ENCODE data around the gene EPOP. TPM values are rescaled to one million over a fixed set of nuclear protein-coding genes. Genes with fewer than 3 reads are reported as not detected.
A peak's percentile ranks its signal among the peaks of the same experiment; 100 is the strongest.

EPOP gene
- total and polyA plus RNA-seq, 2 of the 13 experiments (the other 11 are each of a cell fraction or from before 2014, with no cell fraction given) = 14.7 to 37.8 TPM

DNA sequence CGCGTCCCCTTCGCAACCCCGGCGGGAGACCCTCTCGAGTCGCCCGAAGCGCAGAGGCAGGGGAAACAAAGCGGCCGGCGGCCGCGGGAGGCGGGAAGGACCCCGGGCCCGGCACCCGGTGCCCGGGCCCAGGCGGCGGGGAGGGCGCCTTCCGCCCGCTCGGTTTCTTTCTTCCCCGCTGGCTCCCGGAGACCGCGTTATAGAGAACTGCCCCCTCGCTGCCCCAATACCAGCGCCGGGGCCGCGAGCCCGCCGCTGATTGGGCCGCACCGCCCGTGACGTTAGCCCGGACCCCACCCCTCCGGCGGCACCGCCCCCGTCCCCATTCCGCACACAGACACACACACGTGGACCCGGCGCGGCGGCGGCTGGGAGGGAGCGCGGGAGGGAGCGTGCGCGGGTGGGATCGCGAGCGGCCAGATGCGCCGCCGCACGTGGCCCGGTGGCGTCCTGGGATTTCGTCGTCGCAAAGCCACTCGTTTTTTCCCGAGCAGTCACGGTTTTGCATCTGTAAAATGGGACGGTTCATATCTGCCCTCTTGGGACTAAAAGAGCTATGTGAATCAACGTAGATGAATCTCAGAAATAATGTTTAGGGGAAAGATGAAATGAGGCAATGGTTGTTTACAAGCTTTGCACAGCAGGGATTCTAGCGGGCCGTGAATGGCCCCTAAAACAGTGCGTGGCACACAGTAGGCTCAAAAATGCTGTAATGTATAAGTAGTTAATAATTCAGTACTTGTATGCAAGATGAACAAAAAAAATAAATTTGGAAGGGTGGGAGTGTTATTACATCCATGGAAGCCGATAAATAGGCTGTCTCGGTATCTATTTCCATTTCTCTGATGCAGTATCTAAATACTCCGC, at the start of gene EPOP (continued):
- TF ChIP-seq, protein P1, sequence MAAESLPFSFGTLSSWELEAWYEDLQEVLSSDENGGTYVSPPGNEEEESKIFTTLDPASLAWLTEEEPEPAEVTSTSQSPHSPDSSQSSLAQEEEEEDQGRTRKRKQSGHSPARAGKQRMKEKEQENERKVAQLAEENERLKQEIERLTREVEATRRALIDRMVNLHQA (CRISPR knock-in tag; IDR thresholded peaks at IDR 0.05) = no peak
- TF ChIP-seq, protein P2, sequence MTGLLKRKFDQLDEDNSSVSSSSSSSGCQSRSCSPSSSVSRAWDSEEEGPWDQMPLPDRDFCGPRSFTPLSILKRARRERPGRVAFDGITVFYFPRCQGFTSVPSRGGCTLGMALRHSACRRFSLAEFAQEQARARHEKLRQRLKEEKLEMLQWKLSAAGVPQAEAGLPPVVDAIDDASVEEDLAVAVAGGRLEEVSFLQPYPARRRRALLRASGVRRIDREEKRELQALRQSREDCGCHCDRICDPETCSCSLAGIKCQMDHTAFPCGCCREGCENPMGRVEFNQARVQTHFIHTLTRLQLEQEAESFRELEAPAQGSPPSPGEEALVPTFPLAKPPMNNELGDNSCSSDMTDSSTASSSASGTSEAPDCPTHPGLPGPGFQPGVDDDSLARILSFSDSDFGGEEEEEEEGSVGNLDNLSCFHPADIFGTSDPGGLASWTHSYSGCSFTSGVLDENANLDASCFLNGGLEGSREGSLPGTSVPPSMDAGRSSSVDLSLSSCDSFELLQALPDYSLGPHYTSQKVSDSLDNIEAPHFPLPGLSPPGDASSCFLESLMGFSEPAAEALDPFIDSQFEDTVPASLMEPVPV (CRISPR knock-in tag; IDR thresholded peaks at IDR 0.05) = peak; percentile 97; the same call in 1 of the 2 replicates
- TF ChIP-seq GZF1 (CRISPR knock-in tag; IDR thresholded peaks at IDR 0.05) (no peak), ZNF24 (IDR thresholded peaks at IDR 0.05) (peak; percentile 71), ZNF766 (CRISPR knock-in tag; IDR thresholded peaks at IDR 0.05; ENCODE audit: borderline replicate concordance) (peak; percentile 85), SP1 (IDR thresholded peaks at IDR 0.05) (no peak), SP1 (CRISPR knock-in tag; IDR thresholded peaks at IDR 0.05) (peak; percentile 90), KLF15 (CRISPR knock-in tag; IDR thresholded peaks at IDR 0.05; ENCODE audit: borderline replicate concordance) (peak; percentile 96; the same call in 1 of the 2 replicates), ZNF224 (CRISPR knock-in tag; IDR thresholded peaks at IDR 0.05) (peak; percentile 92), ZNF263 (CRISPR knock-in tag; IDR thresholded peaks at IDR 0.05) (peak; percentile 80), SRSF9 (IDR thresholded peaks at IDR 0.05; ENCODE audit: borderline replicate concordance, insufficient read depth, low read depth, low read length, poor library complexity, severe bottlenecking) (no peak), ZNF616 (CRISPR knock-in tag; IDR thresholded peaks at IDR 0.05; ENCODE audit: low read depth) (peak; percentile 96), ZNF234 (CRISPR knock-in tag; conservative IDR thresholded peaks at IDR 0.05) (peak; percentile 90; the same call in 1 of the 2 replicates), ZNF10 (CRISPR knock-in tag; IDR thresholded peaks at IDR 0.05; ENCODE audit: borderline replicate concordance, low read depth) (no peak), PCBP2 (optimal IDR thresholded peaks at IDR 0.05; ENCODE audit: low read depth, low read length, poor library complexity, severe bottlenecking) (no peak), ZNF44 (CRISPR knock-in tag; IDR thresholded peaks at IDR 0.05) (peak; percentile 74; the same call in 1 of the 2 replicates), ZMYM2 (CRISPR knock-in tag; IDR thresholded peaks at IDR 0.05) (peak; percentile 54; the same call in 1 of the 2 replicates), FOSL1 (CRISPR knock-in tag; IDR thresholded peaks at IDR 0.05; ENCODE audit: borderline replicate concordance) (no peak), TBL1XR1 (IDR thresholded peaks at IDR 0.05; ENCODE audit: borderline replicate concordance, low read length, partially characterized antibody) (no peak), AHR (CRISPR knock-in tag; IDR thresholded peaks at IDR 0.05) (peak; percentile 96)
- TF ChIP-seq, protein P3, sequence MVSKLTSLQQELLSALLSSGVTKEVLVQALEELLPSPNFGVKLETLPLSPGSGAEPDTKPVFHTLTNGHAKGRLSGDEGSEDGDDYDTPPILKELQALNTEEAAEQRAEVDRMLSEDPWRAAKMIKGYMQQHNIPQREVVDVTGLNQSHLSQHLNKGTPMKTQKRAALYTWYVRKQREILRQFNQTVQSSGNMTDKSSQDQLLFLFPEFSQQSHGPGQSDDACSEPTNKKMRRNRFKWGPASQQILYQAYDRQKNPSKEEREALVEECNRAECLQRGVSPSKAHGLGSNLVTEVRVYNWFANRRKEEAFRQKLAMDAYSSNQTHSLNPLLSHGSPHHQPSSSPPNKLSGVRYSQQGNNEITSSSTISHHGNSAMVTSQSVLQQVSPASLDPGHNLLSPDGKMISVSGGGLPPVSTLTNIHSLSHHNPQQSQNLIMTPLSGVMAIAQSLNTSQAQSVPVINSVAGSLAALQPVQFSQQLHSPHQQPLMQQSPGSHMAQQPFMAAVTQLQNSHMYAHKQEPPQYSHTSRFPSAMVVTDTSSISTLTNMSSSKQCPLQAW (CRISPR knock-in tag; IDR thresholded peaks at IDR 0.05) = no peak; the same call in 1 of the 2 replicates
- TF ChIP-seq, protein P4, sequence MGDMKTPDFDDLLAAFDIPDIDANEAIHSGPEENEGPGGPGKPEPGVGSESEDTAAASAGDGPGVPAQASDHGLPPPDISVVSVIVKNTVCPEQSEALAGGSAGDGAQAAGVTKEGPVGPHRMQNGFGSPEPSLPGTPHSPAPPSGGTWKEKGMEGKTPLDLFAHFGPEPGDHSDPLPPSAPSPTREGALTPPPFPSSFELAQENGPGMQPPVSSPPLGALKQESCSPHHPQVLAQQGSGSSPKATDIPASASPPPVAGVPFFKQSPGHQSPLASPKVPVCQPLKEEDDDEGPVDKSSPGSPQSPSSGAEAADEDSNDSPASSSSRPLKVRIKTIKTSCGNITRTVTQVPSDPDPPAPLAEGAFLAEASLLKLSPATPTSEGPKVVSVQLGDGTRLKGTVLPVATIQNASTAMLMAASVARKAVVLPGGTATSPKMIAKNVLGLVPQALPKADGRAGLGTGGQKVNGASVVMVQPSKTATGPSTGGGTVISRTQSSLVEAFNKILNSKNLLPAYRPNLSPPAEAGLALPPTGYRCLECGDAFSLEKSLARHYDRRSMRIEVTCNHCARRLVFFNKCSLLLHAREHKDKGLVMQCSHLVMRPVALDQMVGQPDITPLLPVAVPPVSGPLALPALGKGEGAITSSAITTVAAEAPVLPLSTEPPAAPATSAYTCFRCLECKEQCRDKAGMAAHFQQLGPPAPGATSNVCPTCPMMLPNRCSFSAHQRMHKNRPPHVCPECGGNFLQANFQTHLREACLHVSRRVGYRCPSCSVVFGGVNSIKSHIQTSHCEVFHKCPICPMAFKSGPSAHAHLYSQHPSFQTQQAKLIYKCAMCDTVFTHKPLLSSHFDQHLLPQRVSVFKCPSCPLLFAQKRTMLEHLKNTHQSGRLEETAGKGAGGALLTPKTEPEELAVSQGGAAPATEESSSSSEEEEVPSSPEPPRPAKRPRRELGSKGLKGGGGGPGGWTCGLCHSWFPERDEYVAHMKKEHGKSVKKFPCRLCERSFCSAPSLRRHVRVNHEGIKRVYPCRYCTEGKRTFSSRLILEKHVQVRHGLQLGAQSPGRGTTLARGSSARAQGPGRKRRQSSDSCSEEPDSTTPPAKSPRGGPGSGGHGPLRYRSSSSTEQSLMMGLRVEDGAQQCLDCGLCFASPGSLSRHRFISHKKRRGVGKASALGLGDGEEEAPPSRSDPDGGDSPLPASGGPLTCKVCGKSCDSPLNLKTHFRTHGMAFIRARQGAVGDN (CRISPR knock-in tag; IDR thresholded peaks at IDR 0.05) = peak; percentile 98
